Liver (tissue), 9 donors: ENCODE results near the gene NR5A2. TPM values are rescaled to one million over a fixed set of nuclear protein-coding genes. Genes with fewer than 3 reads are reported as not detected.

Experiments used
- DNase-seq: peaks from one replicate; pipeline ENCODE4 v3.0.0-alpha.2; 2017; ENCODE audit warnings: low spot score
- H3K27ac ChIP-seq, 2 donors: one replicate each; pipeline ENCODE4 v1.7.0; 2013; ENCODE audit warnings: inconsistent platforms in 2 of 2, low read length in 2 of 2, control low read depth in 1 of 2, low read depth in 1 of 2, mild to moderate bottlenecking in 1 of 2
- H3K27me3 ChIP-seq, 4 donors: one replicate each; pipeline versions ENCODE4 v1.6.1 to v1.7.0; 2013; ENCODE audit warnings: low read length in 3 of 4, inconsistent platforms in 1 of 4, mild to moderate bottlenecking in 1 of 4, moderate library complexity in 1 of 4; ENCODE audit not compliant: control insufficient read depth in 4 of 4, insufficient read depth in 4 of 4
- H3K36me3 ChIP-seq, 4 donors: one replicate each; pipeline versions ENCODE4 v1.6.1 to v1.7.0; 2013; ENCODE audit warnings: low read length in 3 of 4, mild to moderate bottlenecking in 3 of 4, low read depth in 1 of 4, moderate library complexity in 1 of 4; ENCODE audit not compliant: control insufficient read depth in 4 of 4, insufficient read depth in 3 of 4
- H3K4me1 ChIP-seq, 4 donors: one replicate each; pipeline versions ENCODE4 v1.6.1 to v1.7.0; 2013; ENCODE audit warnings: low read length in 3 of 4, mild to moderate bottlenecking in 3 of 4, moderate library complexity in 1 of 4; ENCODE audit not compliant: control insufficient read depth in 4 of 4, insufficient read depth in 4 of 4
- H3K4me3 ChIP-seq, 3 donors: one replicate each; pipeline versions ENCODE4 v1.6.1 to v1.7.0; 2013; ENCODE audit warnings: low read length in 3 of 3, control low read depth in 1 of 3, low read depth in 1 of 3, mild to moderate bottlenecking in 1 of 3
- H3K9ac ChIP-seq, 2 donors: one replicate each; pipeline ENCODE4 v1.7.0; 2013; ENCODE audit warnings: low read length in 2 of 2, mild to moderate bottlenecking in 2 of 2, moderate library complexity in 2 of 2, control low read depth in 1 of 2, low read depth in 1 of 2
- H3K9me3 ChIP-seq, 4 donors: one replicate each; pipeline versions ENCODE4 v1.6.1 to v1.7.0; 2013; ENCODE audit warnings: low read length in 3 of 4; ENCODE audit not compliant: control insufficient read depth in 4 of 4
- CTCF ChIP-seq: fragments of 150-350 bp; IDR thresholded peaks from 2 replicates; pipeline ENCODE4 v1.5.1; 2017; ENCODE audit warnings: improper control_type of control experiment, low read depth, low read length; ENCODE audit not compliant: missing input control
- EGR1 ChIP-seq, 2 donors: IDR thresholded peaks; 2 replicates each; pipeline ENCODE4 v1.6.1; 2016 to 2018; ENCODE audit warnings: antibody characterized with exemption in 2 of 2, low read depth in 2 of 2
- FOXA1 ChIP-seq: IDR thresholded peaks from 2 replicates; pipeline ENCODE4 v1.6.1; 2016; ENCODE audit warnings: antibody characterized with exemption
- FOXA2 ChIP-seq: IDR thresholded peaks from 2 replicates; pipeline ENCODE4 v1.6.1; 2016; ENCODE audit warnings: antibody characterized with exemption
- GABPA ChIP-seq, 2 donors: IDR thresholded peaks in 1 of 2; conservative IDR thresholded peaks in 1 of 2; 2 replicates each; pipeline ENCODE4 v1.6.1; 2016; ENCODE audit warnings: antibody characterized with exemption in 2 of 2, mild to moderate bottlenecking in 1 of 2, moderate library complexity in 1 of 2
- HNF4A ChIP-seq, 2 donors: conservative IDR thresholded peaks; 2 replicates each; pipeline ENCODE4 v1.6.1; 2016; ENCODE audit warnings: antibody characterized with exemption in 2 of 2, mild to moderate bottlenecking in 2 of 2
- NR2F2 ChIP-seq: IDR thresholded peaks from 2 replicates; pipeline ENCODE4 v1.6.1; 2016; ENCODE audit warnings: antibody characterized with exemption
- REST ChIP-seq: IDR thresholded peaks from 2 replicates; pipeline ENCODE4 v1.6.1; 2016; ENCODE audit warnings: antibody characterized with exemption, mild to moderate bottlenecking
- SP1 ChIP-seq: IDR thresholded peaks from 2 replicates; pipeline ENCODE4 v1.6.1; 2018; ENCODE audit warnings: antibody characterized with exemption, mild to moderate bottlenecking
- TAF1 ChIP-seq: conservative IDR thresholded peaks from 2 replicates; pipeline ENCODE4 v1.6.1; 2016; ENCODE audit warnings: antibody characterized with exemption, mild to moderate bottlenecking
- YY1 ChIP-seq: IDR thresholded peaks from 2 replicates; pipeline ENCODE4 v1.6.1; 2016; ENCODE audit warnings: antibody characterized with exemption, mild to moderate bottlenecking
- ZBTB33 ChIP-seq: IDR thresholded peaks from 2 replicates; pipeline ENCODE4 v1.6.1; 2016; ENCODE audit warnings: antibody characterized with exemption
- polyA plus RNA-seq, 2 donors: library from polyadenylated mRNA; stranded (reverse) in 1 of 2; unstranded in 1 of 2; fragments of 200-250 nt in 1 of 2; fragments of >200 nt in 1 of 2; fragmentation: Nextera tagmentation in 1 of 2; extraction: Ambion mirVana in 1 of 2; gene quantifications; one replicate each; pipeline versions ENCODE4 v1.2.1 to v1.2.3, GENCODE V29; 2013 to 2015
- total RNA-seq, 2 donors: library from RNA; depleted of rRNA; stranded (reverse); fragments of >200 nt; gene quantifications; one replicate each; pipeline ENCODE4 v1.2.3, GENCODE V29; 2014
- donor health status: healthy.
- donor health status: healthy.
- donor health status: healthy.
- donor health status: healthy.
- donor health status: healthy.

The NR5A2 gene
- total and polyA plus RNA-seq, 4 donors, result 10.0 to 37.5 (median 21.1) TPM

- TF ChIP-seq EGR1 (IDR thresholded peaks at IDR 0.05; ENCODE audit: low read depth in 2 of 2) (no peak), GABPA (IDR thresholded peaks at IDR 0.05 in 1 of 2, conservative IDR thresholded peaks at IDR 0.05 in 1 of 2) (no peak), HNF4A (conservative IDR thresholded peaks at IDR 0.05) (no peak), FOXA1 (no peak), CTCF (no peak)
Measured at GRCh38 chr1:200162258-200162657, 134.7 kb downstream of the NR5A2 start (continued).

GRCh38 chr1:200162877-200163276 is 135.4 kb downstream of the NR5A2 start:
- Histone ChIP-seq H3K9me3 (no peaks in the 10 kb centered on the region), H3K27ac (no peak overlapping the region), H3K4me3 (no peak overlapping the region), H3K27me3 (no peaks in the 10 kb centered on the region), H3K4me1 (peaks cover 0 to 23% (median 12%) of the 10 kb centered on the region in 4 donors), H3K9ac (no peak overlapping the region), H3K36me3 (peaks cover 0 to 4% (median 0%) of the 10 kb centered on the region in 4 donors)
- DNase-seq, result no peak
- no peak for TF ChIP-seq CTCF
- TF ChIP-seq YY1, result no peak
- no peak for TF ChIP-seq EGR1 (IDR thresholded peaks at IDR 0.05; ENCODE audit: low read depth in 2 of 2)
- TF ChIP-seq SP1, result no peak
- no peak for TF ChIP-seq ZBTB33
- no peak for TF ChIP-seq GABPA (IDR thresholded peaks at IDR 0.05 in 1 of 2, conservative IDR thresholded peaks at IDR 0.05 in 1 of 2)
- no peak for TF ChIP-seq FOXA2
- no peak for TF ChIP-seq FOXA1
- no peak for TF ChIP-seq HNF4A (conservative IDR thresholded peaks at IDR 0.05)
- no peak for TF ChIP-seq NR2F2
- no peak for TF ChIP-seq REST
- no peak for TF ChIP-seq TAF1
